Measurements from ENCODE around the gene CCDC157. TPM values are rescaled to one million over a fixed set of nuclear protein-coding genes. Genes with fewer than 3 reads are reported as not detected.
A peak's percentile ranks its signal among the peaks of the same experiment; 100 is the strongest.

Gene CCDC157
- total RNA-seq, 2 donors from 2014 or later, result 0.65 to 0.84 TPM

GRCh38 chr22:30381264-30381663, 24.5 kb downstream of the CCDC157 start:
- DNase-seq (no peak), ATAC-seq (no peak)
- intact Hi-C loops (cut with DNase I), result loop anchor here in 1 of 2 donors (10.0 kb wide), 1 partner anchor 276 kb away; no protein-coding TSS in a partner anchor

- ATAC-seq (peak; percentile 25 to 45), DNase-seq (no peak)
- intact Hi-C loops (cut with DNase I), result loop anchor here in 1 of 2 donors (10.0 kb wide), 1 partner anchor 278 kb away; no protein-coding TSS in a partner anchor
Observed at GRCh38 chr22:30382340-30382739, 25.5 kb downstream of the CCDC157 start.

GRCh38 chr22:30383061-30383460, 26.3 kb downstream of the CCDC157 start:
- intact Hi-C loops (cut with DNase I), result loop anchor here in 1 of 2 donors (10.0 kb wide), 1 partner anchor 278 kb away; no protein-coding TSS in a partner anchor
- ATAC-seq, result no peak

GRCh38 chr22:30385942-30386341, 29.1 kb downstream of the CCDC157 start:
- intact Hi-C loops (cut with DNase I), result loop anchor here (5.0 to 10.0 kb wide), 4 partner anchors 99 to 281 kb away; partner anchors contain the start of gene CASTOR1 (in 1 of the 2)
- DNase-seq, result no peak
- ATAC-seq, result no peak

More at GRCh38 chr22:30383061-30383460, 26.3 kb downstream of the CCDC157 start:
- no peak for DNase-seq

GRCh38 chr22:30386608-30386959, 29.8 kb downstream of the CCDC157 start:
- DNase-seq (no peak), ATAC-seq (peak in 1 of 2 donors; percentile 1)
- intact Hi-C loops (cut with DNase I), result loop anchor here (5.0 to 10.0 kb wide), 4 partner anchors 99 to 282 kb away; partner anchors contain the start of gene CASTOR1 (in 1 of the 2)

GRCh38 chr22:30386960-30387827, 30.4 kb downstream of the CCDC157 start, which contains the start of gene RNF215:
Gene RNF215, minus strand, starts transcription at chr22:30387411. Its CDS starts 98 bp downstream, at chr22:30387313.
- DNase-seq (peak; percentile 84), ATAC-seq (peak; percentile 92 to 96)
- intact Hi-C loops (cut with DNase I), result loop anchor here (1.0 to 10.0 kb wide), 5 partner anchors 100 to 282 kb away; partner anchors contain the start of gene CASTOR1 (in 1 of the 2)

- ATAC-seq, result peak in 1 of 2 donors; percentile 25
- intact Hi-C loops (cut with DNase I), result loop anchor here (5.0 to 10.0 kb wide), 3 partner anchors 36 to 96 kb away; partner anchors contain the start of gene MTFP1 (in 1 of the 2)
Observed at GRCh38 chr22:30390974-30391691, 34.3 kb downstream of the CCDC157 start.

GRCh38 chr22:30392661-30393321, 36.0 kb downstream of the CCDC157 start:
- no peak for ATAC-seq
- no peak for DNase-seq
- intact Hi-C loops (cut with DNase I), result loop anchor here (5.0 to 10.0 kb wide), 3 partner anchors 35 to 95 kb away; partner anchors contain the start of gene MTFP1 (in 1 of the 2)

More at GRCh38 chr22:30390974-30391691, 34.3 kb downstream of the CCDC157 start:
- peak; percentile 58 for DNase-seq

- ATAC-seq (no peak), DNase-seq (no peak)
- intact Hi-C loops (cut with DNase I), result loop anchor here (5.0 to 10.0 kb wide), 3 partner anchors 34 to 94 kb away; partner anchors contain the start of gene MTFP1 (in 1 of the 2)
Observed at GRCh38 chr22:30393322-30393680, 36.5 kb downstream of the CCDC157 start.

GRCh38 chr22:30393885-30394284, 37.1 kb downstream of the CCDC157 start:
- DNase-seq (no peak), ATAC-seq (no peak)
- intact Hi-C loops (cut with DNase I), result loop anchor here (5.0 to 10.0 kb wide), 3 partner anchors 33 to 93 kb away; partner anchors contain the start of gene MTFP1 (in 1 of the 2)

GRCh38 chr22:30396871-30397655, 40.3 kb downstream of the CCDC157 start, which contains the start of gene SEC14L2:
Gene SEC14L2, plus strand, starts transcription at chr22:30397018. Its CDS starts 99 bp downstream, at chr22:30397117.
- ATAC-seq, result peak; percentile 80 to 86
- peak; percentile 79 for DNase-seq
- intact Hi-C loops (cut with DNase I), result loop anchor here in 1 of 2 donors (10.0 kb wide), 1 partner anchor 88 kb away; no protein-coding TSS in a partner anchor

- intact Hi-C loops (cut with DNase I), result loop anchor here in 1 of 2 donors (10.0 kb wide), 1 partner anchor 87 kb away; no protein-coding TSS in a partner anchor
- ATAC-seq, result peak; percentile 5 to 6
- DNase-seq, result no peak
Observed at GRCh38 chr22:30397656-30398635, 41.1 kb downstream of the CCDC157 start.

GRCh38 chr22:30398685-30399680, 42.2 kb downstream of the CCDC157 start:
- intact Hi-C loops (cut with DNase I), result loop anchor here in 1 of 2 donors (10.0 kb wide), 1 partner anchor 86 kb away; no protein-coding TSS in a partner anchor
- DNase-seq, result no peak
- ATAC-seq, result peak in 1 of 2 donors; percentile 8

GRCh38 chr22:30399718-30400117, 42.9 kb downstream of the CCDC157 start:
- intact Hi-C loops (cut with DNase I), result loop anchor here in 1 of 2 donors (10.0 kb wide), 1 partner anchor 85 kb away; no protein-coding TSS in a partner anchor
- DNase-seq (no peak), ATAC-seq (no peak)

- no peak for DNase-seq
- intact Hi-C loops (cut with DNase I), result no loop called here
- no peak for ATAC-seq
Observed at GRCh38 chr22:30400159-30400558, 43.4 kb downstream of the CCDC157 start.
